ENCODE measurements around the gene MRPL55.
A peak's percentile ranks its signal among the peaks of the same experiment; 100 is the strongest.

MRPL55 gene

DNA sequence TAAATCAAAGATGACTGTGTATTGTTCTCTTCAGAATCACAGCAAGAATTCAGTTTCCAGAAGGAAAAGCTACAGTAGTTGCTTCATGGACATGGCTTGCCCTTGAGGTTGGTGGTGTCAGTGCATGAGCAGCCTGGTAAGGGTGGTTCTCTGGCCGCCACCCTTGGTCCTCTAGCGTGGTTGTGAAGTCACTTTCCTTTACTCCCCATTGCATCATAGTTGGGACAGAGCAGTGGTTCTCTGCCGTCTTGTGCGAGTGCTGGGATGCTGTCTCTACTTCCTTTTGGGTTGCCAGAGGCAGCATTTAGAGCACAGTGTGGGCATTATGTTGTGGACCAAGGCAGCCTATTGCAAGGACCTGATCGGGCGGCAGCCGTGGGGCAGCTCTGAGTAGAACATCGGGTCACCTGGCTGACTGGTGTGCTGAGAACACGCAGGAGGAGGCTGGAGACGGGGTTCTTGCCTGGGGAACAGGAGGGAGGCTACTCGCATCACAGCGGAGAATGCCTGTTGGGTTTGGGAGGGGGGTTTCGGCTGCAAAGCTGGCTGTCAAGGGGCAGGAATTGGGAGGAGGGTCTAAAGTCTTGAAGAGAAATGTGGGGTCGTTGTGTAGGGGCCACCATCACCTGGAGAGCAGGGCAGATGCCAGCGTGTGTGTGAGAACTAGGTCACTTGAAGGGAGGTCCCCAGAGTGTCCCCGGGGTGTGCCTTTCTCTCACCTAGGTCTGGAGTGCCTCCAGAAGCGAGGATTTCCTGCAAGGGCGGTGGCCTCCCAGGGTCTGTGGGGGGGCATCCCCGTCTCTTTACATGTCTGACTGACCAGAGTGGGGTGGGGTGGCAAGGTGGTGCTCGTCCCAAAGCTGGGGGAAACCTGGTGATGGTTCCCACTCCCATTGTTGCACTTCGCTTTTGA lies 20.3 kb downstream of the MRPL55 start:
- DNase-seq: no peak
- no peak overlapping the region for H3K27ac Mint-ChIP-seq
- H3K27me3 Mint-ChIP-seq (ENCODE audit: low read depth, poor library complexity): no peaks in the 10 kb centered on the region
- no peak overlapping the region for H3K4me3 Mint-ChIP-seq
- H3K4me1 Mint-ChIP-seq: peaks cover 57% of the 10 kb centered on the region
- peaks cover 52% of the 10 kb centered on the region for H3K36me3 Mint-ChIP-seq (ENCODE audit: low read depth)
- TF ChIP-seq, protein P1, sequence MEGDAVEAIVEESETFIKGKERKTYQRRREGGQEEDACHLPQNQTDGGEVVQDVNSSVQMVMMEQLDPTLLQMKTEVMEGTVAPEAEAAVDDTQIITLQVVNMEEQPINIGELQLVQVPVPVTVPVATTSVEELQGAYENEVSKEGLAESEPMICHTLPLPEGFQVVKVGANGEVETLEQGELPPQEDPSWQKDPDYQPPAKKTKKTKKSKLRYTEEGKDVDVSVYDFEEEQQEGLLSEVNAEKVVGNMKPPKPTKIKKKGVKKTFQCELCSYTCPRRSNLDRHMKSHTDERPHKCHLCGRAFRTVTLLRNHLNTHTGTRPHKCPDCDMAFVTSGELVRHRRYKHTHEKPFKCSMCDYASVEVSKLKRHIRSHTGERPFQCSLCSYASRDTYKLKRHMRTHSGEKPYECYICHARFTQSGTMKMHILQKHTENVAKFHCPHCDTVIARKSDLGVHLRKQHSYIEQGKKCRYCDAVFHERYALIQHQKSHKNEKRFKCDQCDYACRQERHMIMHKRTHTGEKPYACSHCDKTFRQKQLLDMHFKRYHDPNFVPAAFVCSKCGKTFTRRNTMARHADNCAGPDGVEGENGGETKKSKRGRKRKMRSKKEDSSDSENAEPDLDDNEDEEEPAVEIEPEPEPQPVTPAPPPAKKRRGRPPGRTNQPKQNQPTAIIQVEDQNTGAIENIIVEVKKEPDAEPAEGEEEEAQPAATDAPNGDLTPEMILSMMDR (IDR thresholded peaks at IDR 0.05): no peak
- peaks cover 28% of the 10 kb centered on the region for H3K9me3 Mint-ChIP-seq

DNA sequence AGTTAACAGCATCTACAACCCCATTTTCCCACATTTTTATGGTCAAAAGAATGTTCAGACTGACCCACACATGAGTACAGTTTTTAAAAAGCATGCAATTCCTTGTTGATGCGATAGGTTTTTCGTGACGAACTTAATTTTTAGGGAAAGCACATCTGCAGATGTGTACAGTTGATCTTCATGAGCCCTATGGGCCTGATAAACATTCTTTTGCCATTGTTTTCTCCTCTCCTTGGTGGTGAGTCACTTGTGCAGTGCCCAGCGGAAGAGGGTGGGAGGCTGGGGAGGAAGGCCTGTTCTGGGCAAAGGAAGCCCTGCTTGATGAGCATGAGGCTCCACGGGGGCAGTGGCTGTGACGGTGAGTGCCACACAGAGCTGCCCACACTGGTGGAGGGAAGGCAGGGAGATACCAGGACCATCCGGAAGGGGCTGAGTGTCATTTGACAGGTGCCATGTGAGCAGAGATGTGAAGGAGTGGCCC lies 21.3 kb downstream of the MRPL55 start:
- H3K36me3 Mint-ChIP-seq (ENCODE audit: low read depth): peaks cover 42% of the 10 kb centered on the region
- H3K4me1 Mint-ChIP-seq: peaks cover 63% of the 10 kb centered on the region
- no peak overlapping the region for H3K4me3 Mint-ChIP-seq
- TF ChIP-seq, protein P1 (IDR thresholded peaks at IDR 0.05): no peak
- peak overlapping the region; percentile 68 for H3K27ac Mint-ChIP-seq
- no peaks in the 10 kb centered on the region for H3K27me3 Mint-ChIP-seq (ENCODE audit: low read depth, poor library complexity)
- peaks cover 19% of the 10 kb centered on the region for H3K9me3 Mint-ChIP-seq
- DNase-seq: no peak

DNA sequence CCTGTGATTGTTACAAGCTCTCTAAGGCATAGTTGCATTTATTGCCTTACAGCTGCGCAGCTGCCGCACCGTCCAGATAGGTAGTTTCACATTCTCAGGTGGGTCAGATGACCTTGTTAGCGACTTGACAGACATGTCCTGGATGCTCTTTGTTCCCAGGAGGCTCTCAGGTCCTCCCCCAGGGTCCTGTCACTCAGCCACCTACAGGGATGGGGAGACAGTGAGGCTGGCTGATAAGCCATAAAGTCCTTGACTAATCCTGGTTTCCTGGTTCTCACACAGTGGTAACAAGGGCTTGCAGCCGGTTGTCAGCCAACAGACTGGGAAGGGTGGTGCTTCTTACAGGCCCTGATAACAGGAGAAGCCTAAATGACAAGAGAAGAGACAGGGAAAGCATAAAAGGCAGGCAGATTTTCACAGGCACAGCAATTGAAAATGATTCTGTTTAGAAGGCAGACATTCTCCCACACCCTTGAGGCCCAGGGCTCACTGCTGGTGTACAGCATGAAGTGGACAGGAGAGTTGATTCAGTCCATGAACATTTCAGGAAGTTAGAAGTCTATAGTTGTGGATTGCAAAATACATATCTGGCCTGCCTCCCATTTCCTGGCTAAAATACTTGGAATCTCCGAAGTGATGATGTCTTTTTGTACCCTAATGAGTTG lies 23.7 kb downstream of the MRPL55 start:
- H3K4me1 Mint-ChIP-seq: peaks cover 72% of the 10 kb centered on the region
- TF ChIP-seq, protein P1 (IDR thresholded peaks at IDR 0.05): no peak
- no peaks in the 10 kb centered on the region for H3K9me3 Mint-ChIP-seq
- peak overlapping the region; percentile 96 for H3K4me3 Mint-ChIP-seq
- DNase-seq: no peak
- H3K27ac Mint-ChIP-seq: peak overlapping the region; percentile 98
- H3K27me3 Mint-ChIP-seq (ENCODE audit: low read depth, poor library complexity): no peaks in the 10 kb centered on the region
- H3K36me3 Mint-ChIP-seq (ENCODE audit: low read depth): peaks cover 18% of the 10 kb centered on the region

DNA sequence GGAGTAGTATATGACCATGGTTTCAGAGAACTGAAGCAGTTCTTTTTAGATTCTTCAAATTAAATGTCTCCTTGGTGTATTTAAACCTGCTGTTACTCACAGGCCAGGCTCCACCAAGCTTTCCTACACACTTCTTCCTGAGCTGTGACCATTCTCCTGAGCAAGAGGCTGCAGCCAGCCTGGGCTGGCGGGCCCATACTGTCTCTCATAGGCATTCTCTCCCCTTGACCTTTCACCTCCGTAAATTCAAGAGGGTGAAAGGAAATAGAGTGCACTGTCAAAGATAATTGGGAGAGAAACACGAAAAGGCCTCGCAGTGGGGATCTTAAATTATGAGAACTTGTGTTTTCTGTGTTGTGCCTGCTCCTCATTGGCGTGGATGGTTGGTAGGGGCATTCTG lies 24.3 kb downstream of the MRPL55 start:
- Mint-ChIP-seq H3K27ac (peak overlapping the region; percentile 98), H3K4me3 (peak overlapping the region; percentile 96), H3K4me1 (peaks cover 69% of the 10 kb centered on the region), H3K9me3 (no peaks in the 10 kb centered on the region), H3K27me3 (ENCODE audit: low read depth, poor library complexity) (no peaks in the 10 kb centered on the region), H3K36me3 (ENCODE audit: low read depth) (peaks cover 16% of the 10 kb centered on the region)
- TF ChIP-seq, protein P1 (IDR thresholded peaks at IDR 0.05): no peak
- DNase-seq: no peak

DNA sequence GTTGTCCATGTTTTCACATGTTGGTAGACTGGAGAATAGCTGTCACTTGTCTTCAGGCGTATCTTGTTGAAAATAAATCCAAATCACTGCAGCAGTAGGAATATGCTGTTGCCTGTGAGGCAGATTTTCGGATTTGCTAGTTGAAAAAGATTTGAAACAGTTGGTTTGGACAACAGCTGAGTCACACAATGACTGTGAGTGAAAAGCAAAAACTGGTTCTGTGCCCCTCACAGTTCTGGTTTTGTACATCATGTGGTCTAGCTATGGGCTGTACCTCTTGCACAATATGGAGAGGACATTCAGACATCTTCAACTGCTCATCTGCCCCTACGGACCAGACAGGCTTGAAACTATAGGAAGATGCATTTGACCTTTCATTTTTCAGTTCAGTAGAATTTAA lies 24.8 kb downstream of the MRPL55 start:
- Mint-ChIP-seq H3K36me3 (ENCODE audit: low read depth) (peaks cover 16% of the 10 kb centered on the region), H3K4me3 (peak overlapping the region; percentile 96), H3K27ac (peak overlapping the region; percentile 98), H3K27me3 (ENCODE audit: low read depth, poor library complexity) (no peaks in the 10 kb centered on the region), H3K4me1 (peaks cover 68% of the 10 kb centered on the region), H3K9me3 (no peaks in the 10 kb centered on the region)
- TF ChIP-seq, protein P1 (IDR thresholded peaks at IDR 0.05): no peak
- no peak for DNase-seq

Data from nephron progenitor cell (in vitro differentiated cells).